Endothelial cell of umbilical vein (primary cell): ENCODE measurements around the gene GPR108. TPM values are rescaled to one million over a fixed set of nuclear protein-coding genes. Genes with fewer than 3 reads are reported as not detected.
A peak's percentile ranks its signal among the peaks of the same experiment; 100 is the strongest.

Source experiments
- BruUV-seq: library from RNA; stranded (reverse); fragments of 400-500 nt; replicated peaks from 2 replicates; lab custom pipeline; 2021; lab: Mats Ljungman, UMichigan
- CTCF ChIA-PET: fragments of 300-600, 350-600 bp; sonication (Branson Sonifier 250); formaldehyde crosslinking; loops from one replicate; lab custom pipeline; 2021; ENCODE audit warnings: antibody characterized with exemption, inconsistent platforms; lab: Charles Lee
- POLR2A ChIA-PET: fragments of 300-600, 350-600 bp; sonication (Branson Sonifier 250); formaldehyde crosslinking; loops from one replicate; lab custom pipeline; 2021; ENCODE audit warnings: antibody characterized with exemption, inconsistent platforms; lab: Charles Lee
- DNase-seq: peaks from one replicate; pipeline ENCODE4 v3.0.0-alpha.2; 2011; ENCODE audit warnings: low read depth, low spot score
- FAIRE-seq: peaks from 2 replicates; lab custom pipeline; 2011; peaks lifted over from hg19 to GRCh38; lab: Jason Lieb, UNC
- H2AFZ ChIP-seq: 2 replicates; pipeline ENCODE4 v1.6.0; 2012; ENCODE audit warnings: low read depth, low read length, control low read depth, inconsistent platforms
- H3K27ac ChIP-seq: 2 replicates; pipeline ENCODE4 v1.5.1; 2011; ENCODE audit warnings: low read depth, mild to moderate bottlenecking, control low read depth, low read length, moderate library complexity; ENCODE audit not compliant: insufficient read depth
- H3K27me3 ChIP-seq, 2 experiments: 2 replicates each; pipeline versions ENCODE4 v1.6.0 to v1.6.1; 2011; ENCODE audit warnings: low read length in 2 of 2, mixed read lengths in 1 of 2; ENCODE audit not compliant: control insufficient read depth in 2 of 2, insufficient read depth in 2 of 2
- H3K36me3 ChIP-seq, 2 experiments: 2 replicates in 1 of 2; 3 replicates in 1 of 2; pipeline ENCODE4 v1.5.1; 2011; ENCODE audit warnings: low read length in 2 of 2, mild to moderate bottlenecking in 1 of 2, moderate library complexity in 1 of 2; ENCODE audit not compliant: control insufficient read depth in 2 of 2, insufficient read depth in 2 of 2; ENCODE audit errors: extremely low read depth in 1 of 2
- H3K4me1 ChIP-seq: 3 replicates; pipeline ENCODE4 v1.5.1; 2011; ENCODE audit warnings: mild to moderate bottlenecking, low read length; ENCODE audit not compliant: control insufficient read depth, insufficient read depth; ENCODE audit errors: extremely low read depth
- H3K4me2 ChIP-seq: 2 replicates; pipeline ENCODE4 v1.6.1; 2011; ENCODE audit warnings: low read length, control low read depth, mixed read lengths; ENCODE audit not compliant: insufficient read depth
- H3K4me3 ChIP-seq, 3 experiments: fragments of 200-600 bp in 1 of 3; sonication (generic), shearing (Covaris generic) in 1 of 3; replicated peaks in 1 of 3; 2 replicates each; pipeline ENCODE4 v1.5.1; 2011 to 2016; ENCODE audit warnings: control low read depth in 3 of 3, low read length in 3 of 3, mild to moderate bottlenecking in 2 of 3, inconsistent platforms in 1 of 3, low read depth in 1 of 3, moderate library complexity in 1 of 3; ENCODE audit not compliant: insufficient read depth in 1 of 3
- H3K79me2 ChIP-seq: 2 replicates; pipeline ENCODE4 v1.6.0; 2012; ENCODE audit warnings: low read length, inconsistent platforms; ENCODE audit not compliant: control insufficient read depth, insufficient read depth
- H3K9ac ChIP-seq: replicated peaks from 2 replicates; pipeline ENCODE3; 2011; ENCODE audit warnings: low read length, control low read depth; ENCODE audit not compliant: insufficient read depth; ENCODE audit errors: extremely low read depth
- H3K9me1 ChIP-seq: replicated peaks from 3 replicates; pipeline ENCODE4 v1.6.0; 2011; ENCODE audit warnings: mild to moderate bottlenecking, low read length; ENCODE audit not compliant: control insufficient read depth, insufficient read depth; ENCODE audit errors: extremely low read depth
- H3K9me3 ChIP-seq: replicated peaks from 2 replicates; pipeline ENCODE4 v1.5.1; 2012; ENCODE audit warnings: low read length, inconsistent platforms; ENCODE audit not compliant: control insufficient read depth, insufficient read depth
- H4K20me1 ChIP-seq: replicated peaks from 2 replicates; pipeline ENCODE3; 2011; ENCODE audit warnings: mild to moderate bottlenecking, low read length; ENCODE audit not compliant: control insufficient read depth, insufficient read depth; ENCODE audit errors: extremely low read depth
- CTCF ChIP-seq, 2 donors: IDR thresholded peaks; 1 replicate in 1 of 2; 2 replicates in 1 of 2; pipeline ENCODE4 v1.5.1; 2011; ENCODE audit warnings: low read length in 2 of 2, mild to moderate bottlenecking in 2 of 2, moderate library complexity in 2 of 2, control low read depth in 1 of 2, inconsistent platforms in 1 of 2, low read depth in 1 of 2; ENCODE audit not compliant: insufficient read depth in 1 of 2; ENCODE audit errors: extremely low read depth in 1 of 2
- GATA2 ChIP-seq: IDR thresholded peaks from 2 replicates; pipeline ENCODE4 v1.7.0; 2011; ENCODE audit warnings: low read depth, mild to moderate bottlenecking, moderate library complexity, mixed read lengths, low read length; ENCODE audit not compliant: insufficient read length, insufficient read depth
- MAX ChIP-seq: IDR thresholded peaks from 2 replicates; pipeline ENCODE4 v1.6.1; 2011; ENCODE audit not compliant: insufficient read depth, insufficient read length
- POLR2A ChIP-seq: IDR thresholded peaks from 2 replicates; pipeline ENCODE4 v1.6.1; 2012; ENCODE audit warnings: low read depth, mild to moderate bottlenecking, control low read depth, low read length
- POLR2AphosphoS5 ChIP-seq: IDR thresholded peaks from 2 replicates; pipeline ENCODE4 v1.6.1; 2012; ENCODE audit warnings: low read depth, mild to moderate bottlenecking, control low read depth, low read length, moderate library complexity; ENCODE audit not compliant: insufficient read depth
- dilution Hi-C: fragments of 300-500 bp; cut with MboI; formaldehyde crosslinking; loops from one replicate; pipeline ENCODE4 v1.15.0; 2019; ENCODE audit warnings: low sequenced_read_pairs; ENCODE audit not compliant: extremely low pct_ligation_motif_present
- intact Hi-C: fragments of 100-400 bp; cut with micrococcal nuclease; formaldehyde crosslinking; loops from one replicate; pipeline ENCODE4 v1.10.0; 2022
- polyA plus RNA-seq, 4 experiments: library from polyadenylated mRNA; depleted of rRNA in 3 of 4; stranded (reverse) in 3 of 4; unstranded in 1 of 4; fragments of >200 nt; gene quantifications; 2 replicates each; pipeline versions ENCODE4 v1.2.1 to v1.2.3, GENCODE V29; 2011 to 2012; ENCODE audit warnings: missing spikeins in 1 of 4
- total RNA-seq: library from RNA; stranded (reverse); gene quantifications from 2 replicates; pipeline ENCODE4 v1.2.3, GENCODE V29; 2021

Gene GPR108
- total and polyA plus RNA-seq, 2 donors (not counting 3 experiments of a cell fraction or from before 2014, with no cell fraction given) = 68.5 to 80.2 TPM

DNA sequence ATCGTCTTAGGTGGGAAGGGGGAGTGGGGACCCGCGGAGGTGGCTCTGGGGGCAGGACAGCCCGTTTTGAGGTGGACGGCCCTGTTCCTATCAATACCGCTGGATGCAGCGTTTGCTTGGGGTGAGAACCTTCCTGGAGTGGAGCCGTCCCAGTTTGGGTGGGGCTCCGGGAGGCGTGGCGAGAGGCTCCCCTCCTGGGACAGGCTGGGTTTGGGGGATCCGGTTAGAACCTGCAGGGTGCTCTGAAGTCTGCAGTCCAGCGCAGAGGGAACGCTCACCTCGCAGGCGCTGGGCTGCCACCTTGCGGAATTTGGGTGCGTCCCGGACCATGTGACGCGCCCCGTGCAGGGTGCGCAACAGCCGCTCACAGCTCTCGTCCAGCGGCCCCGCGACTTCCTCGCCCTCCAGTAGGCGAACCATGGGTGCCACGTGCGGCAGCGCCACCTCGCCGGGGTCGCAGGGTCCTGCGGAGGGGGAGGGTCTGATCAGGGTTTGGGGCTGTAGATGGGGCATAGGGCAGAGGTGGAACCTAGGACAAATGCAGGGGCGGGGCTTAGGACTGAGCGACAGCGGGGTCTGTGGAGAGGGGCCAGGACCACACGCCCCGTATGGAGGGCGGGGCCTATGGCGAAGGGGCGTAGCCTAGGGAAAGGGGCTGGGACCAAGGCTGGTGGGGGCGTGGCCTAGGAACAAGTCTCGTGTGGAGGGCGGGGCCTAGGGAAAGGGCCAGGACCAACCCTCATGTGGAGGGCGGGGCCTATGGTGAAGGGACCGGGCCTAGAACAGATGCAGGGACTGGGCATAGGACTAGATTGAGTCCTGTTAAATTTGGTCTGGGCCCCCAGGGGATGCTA, 16.0 kb upstream of the GPR108 start:
- Histone ChIP-seq H3K79me2 (no peaks in the 10 kb centered on the region), H3K4me3 (peak overlapping the region; percentile 30 to 56 (median 31)), H3K9me1 (no peaks in the 10 kb centered on the region), H3K27ac (no peak overlapping the region), H3K36me3 (peaks cover 3 to 10% of the 10 kb centered on the region in 2 experiments), H3K4me2 (peak overlapping the region; percentile 92), H2AFZ (peak overlapping the region; percentile 92), H3K9me3 (no peaks in the 10 kb centered on the region), H4K20me1 (no peaks in the 10 kb centered on the region), H3K4me1 (peaks cover 8% of the 10 kb centered on the region), H3K9ac (no peak overlapping the region), H3K27me3 (no peaks in the 10 kb centered on the region)
- peak; percentile 87 for FAIRE-seq
- intact Hi-C loops (loop anchor here (1.0 kb wide), 5 partner anchors 8 to 237 kb away; no protein-coding TSS in a partner anchor), dilution Hi-C loops (no loop called here)
- ChIA-PET CTCF (interaction anchor here (1.0 to 2.7 kb wide), 4 partner anchors 15 to 110 kb away, joined by 3 to 12 read pairs (median 5); no protein-coding TSS in a partner anchor), POLR2A (no interaction called here)
- BruUV-seq = no TSS peak
- no peak for TF ChIP-seq POLR2A
- no peak for TF ChIP-seq GATA2
- TF ChIP-seq POLR2AphosphoS5 = peak; percentile 24
- TF ChIP-seq MAX = peak; percentile 82
- TF ChIP-seq CTCF (IDR thresholded peaks at IDR 0.05; ENCODE audit: extremely low read depth in 1 of 2, insufficient read depth in 1 of 2, low read depth in 1 of 2, low read length in 2 of 2) = peak; percentile 21 to 42
- peak; percentile 82 for DNase-seq
